ENCODE data around the gene ITPK1.

DNA sequence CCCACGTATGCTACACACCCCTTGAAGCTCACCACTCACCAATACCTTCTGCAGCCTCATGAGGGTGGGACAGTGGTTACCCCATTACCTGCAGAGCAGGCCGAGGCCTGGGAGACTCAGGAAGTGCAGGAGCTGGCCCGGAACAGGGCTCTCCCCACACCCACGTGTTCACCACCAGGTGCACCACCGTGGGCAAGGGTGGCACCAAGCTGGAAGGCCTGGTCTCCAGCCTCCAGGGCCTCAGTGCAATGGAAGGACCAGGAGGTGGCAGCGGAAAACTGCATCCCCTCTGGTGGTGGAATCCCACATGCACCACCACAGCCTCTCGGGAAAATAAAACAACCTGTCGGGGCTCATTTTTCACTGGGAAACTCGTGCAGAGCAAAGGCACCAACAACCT lies 36.4 kb downstream of the ITPK1 start:
- TF ChIP-seq, protein P1, sequence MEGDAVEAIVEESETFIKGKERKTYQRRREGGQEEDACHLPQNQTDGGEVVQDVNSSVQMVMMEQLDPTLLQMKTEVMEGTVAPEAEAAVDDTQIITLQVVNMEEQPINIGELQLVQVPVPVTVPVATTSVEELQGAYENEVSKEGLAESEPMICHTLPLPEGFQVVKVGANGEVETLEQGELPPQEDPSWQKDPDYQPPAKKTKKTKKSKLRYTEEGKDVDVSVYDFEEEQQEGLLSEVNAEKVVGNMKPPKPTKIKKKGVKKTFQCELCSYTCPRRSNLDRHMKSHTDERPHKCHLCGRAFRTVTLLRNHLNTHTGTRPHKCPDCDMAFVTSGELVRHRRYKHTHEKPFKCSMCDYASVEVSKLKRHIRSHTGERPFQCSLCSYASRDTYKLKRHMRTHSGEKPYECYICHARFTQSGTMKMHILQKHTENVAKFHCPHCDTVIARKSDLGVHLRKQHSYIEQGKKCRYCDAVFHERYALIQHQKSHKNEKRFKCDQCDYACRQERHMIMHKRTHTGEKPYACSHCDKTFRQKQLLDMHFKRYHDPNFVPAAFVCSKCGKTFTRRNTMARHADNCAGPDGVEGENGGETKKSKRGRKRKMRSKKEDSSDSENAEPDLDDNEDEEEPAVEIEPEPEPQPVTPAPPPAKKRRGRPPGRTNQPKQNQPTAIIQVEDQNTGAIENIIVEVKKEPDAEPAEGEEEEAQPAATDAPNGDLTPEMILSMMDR (IDR thresholded peaks at IDR 0.05): no peak
- TF ChIP-seq POLR2A (IDR thresholded peaks at IDR 0.05): no peak
